Prostate gland (tissue), 2 donors: ENCODE data around the gene PHC2.

Source experiments
- POLR2A ChIP-seq: fragments of 450-650 bp; IDR thresholded peaks from one replicate; pipeline ENCODE4 v1.6.1; 2016; ENCODE audit warnings: antibody characterized with exemption, mild to moderate bottlenecking
- POLR2AphosphoS5 ChIP-seq: sonication (generic); formaldehyde crosslinking; IDR thresholded peaks from one replicate; pipeline ENCODE4 v1.6.1; 2017; ENCODE audit warnings: antibody characterized with exemption
- TF ChIP-seq, protein P1 (sequence below), 4 experiments: fragments of 200-600 bp in 2 of 4; fragments of 450-650 bp in 2 of 4; sonication (generic) in 2 of 4; IDR thresholded peaks; 1 replicate in 3 of 4; 2 replicates in 1 of 4; pipeline ENCODE4 v1.5.1; 2016 to 2019; ENCODE audit warnings: antibody characterized with exemption in 4 of 4, mild to moderate bottlenecking in 2 of 4, moderate library complexity in 2 of 4

- TF ChIP-seq, protein P1, sequence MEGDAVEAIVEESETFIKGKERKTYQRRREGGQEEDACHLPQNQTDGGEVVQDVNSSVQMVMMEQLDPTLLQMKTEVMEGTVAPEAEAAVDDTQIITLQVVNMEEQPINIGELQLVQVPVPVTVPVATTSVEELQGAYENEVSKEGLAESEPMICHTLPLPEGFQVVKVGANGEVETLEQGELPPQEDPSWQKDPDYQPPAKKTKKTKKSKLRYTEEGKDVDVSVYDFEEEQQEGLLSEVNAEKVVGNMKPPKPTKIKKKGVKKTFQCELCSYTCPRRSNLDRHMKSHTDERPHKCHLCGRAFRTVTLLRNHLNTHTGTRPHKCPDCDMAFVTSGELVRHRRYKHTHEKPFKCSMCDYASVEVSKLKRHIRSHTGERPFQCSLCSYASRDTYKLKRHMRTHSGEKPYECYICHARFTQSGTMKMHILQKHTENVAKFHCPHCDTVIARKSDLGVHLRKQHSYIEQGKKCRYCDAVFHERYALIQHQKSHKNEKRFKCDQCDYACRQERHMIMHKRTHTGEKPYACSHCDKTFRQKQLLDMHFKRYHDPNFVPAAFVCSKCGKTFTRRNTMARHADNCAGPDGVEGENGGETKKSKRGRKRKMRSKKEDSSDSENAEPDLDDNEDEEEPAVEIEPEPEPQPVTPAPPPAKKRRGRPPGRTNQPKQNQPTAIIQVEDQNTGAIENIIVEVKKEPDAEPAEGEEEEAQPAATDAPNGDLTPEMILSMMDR (IDR thresholded peaks at IDR 0.05) = no peak
- TF ChIP-seq POLR2A = no peak
- no peak for TF ChIP-seq POLR2AphosphoS5
Measured at GRCh38 chr1:33292726-33293340, 138.1 kb downstream of the PHC2 start.
